Activated T-cell treated with anti-CD3 and anti-CD28 coated beads, Interleukin-2, amount 50 U/mL, for 4 hours (primary cell): Measurements from ENCODE around the gene GSG1. TPM values are rescaled to one million over a fixed set of nuclear protein-coding genes. Genes with fewer than 3 reads are reported as not detected.

ENCODE experiments used
- ATAC-seq, 2 donors: fragments of 200-7000 bp; cut with Tn5 transposase; one replicate each; pipeline ENCODE4 v1.10.0; 2021
- DNase-seq: peaks from one replicate; pipeline ENCODE4 v3.0.0-alpha.2; 2020
- H3K27me3 Mint-ChIP-seq: one replicate; pipeline ENCODE4 v1.8.0; 2021; ENCODE audit warnings: low read depth, mixed read lengths
- H3K36me3 Mint-ChIP-seq: one replicate; pipeline ENCODE4 v1.8.0; 2022; ENCODE audit warnings: mixed read lengths; ENCODE audit not compliant: insufficient read depth
- H3K4me1 Mint-ChIP-seq: one replicate; pipeline ENCODE4 v1.8.0; 2021; ENCODE audit warnings: low read depth, mixed read lengths
- H3K4me3 Mint-ChIP-seq: one replicate; pipeline ENCODE4 v1.8.0; 2021; ENCODE audit warnings: mild to moderate bottlenecking, moderate library complexity, mixed read lengths
- H3K9me3 Mint-ChIP-seq: one replicate; pipeline ENCODE4 v1.8.0; 2021; ENCODE audit warnings: mixed read lengths
- total RNA-seq, 3 donors: library from RNA; stranded (reverse); gene quantifications; one replicate each; pipeline ENCODE4 v1.2.1, GENCODE V29; 2021

Gene GSG1
- total RNA-seq: not detected

GRCh38 chr12:13103391-13104033, at the start of gene GSG1:
GSG1 (minus strand) TSS chr12:13103667; CDS start chr12:13103512, 155 bp downstream.
- H3K4me3 Mint-ChIP-seq: no peak within 1 kb of the TSS

GRCh38 chr12:13153180-13153579, 49.7 kb upstream of the GSG1 start:
- H3K36me3 Mint-ChIP-seq: no peaks in the 10 kb centered on the region
- no peak for ATAC-seq
- peaks cover 2% of the 10 kb centered on the region for H3K27me3 Mint-ChIP-seq

More at GRCh38 chr12:13103391-13104033, at the start of gene GSG1:
- peak; percentile 30 to 35 for ATAC-seq
- no peak for DNase-seq
- Mint-ChIP-seq H3K36me3 (no peaks in the 10 kb centered on the region), H3K9me3 (no peaks in the 10 kb centered on the region), H3K4me1 (peaks cover 43% of the 10 kb centered on the region), H3K27me3 (no peaks in the 10 kb centered on the region)

GRCh38 chr12:13152756-13153155, 49.3 kb upstream of the GSG1 start:
- peaks cover 2% of the 10 kb centered on the region for H3K27me3 Mint-ChIP-seq
- no peak for DNase-seq
- peaks cover 8% of the 10 kb centered on the region for H3K4me1 Mint-ChIP-seq
- ATAC-seq: no peak
- no peaks in the 10 kb centered on the region for H3K36me3 Mint-ChIP-seq
- H3K9me3 Mint-ChIP-seq: no peaks in the 10 kb centered on the region
- no peak overlapping the region for H3K4me3 Mint-ChIP-seq

More at GRCh38 chr12:13153180-13153579, 49.7 kb upstream of the GSG1 start:
- Mint-ChIP-seq H3K9me3 (no peaks in the 10 kb centered on the region), H3K4me3 (no peak overlapping the region), H3K4me1 (peaks cover 8% of the 10 kb centered on the region)
- DNase-seq: no peak

GRCh38 chr12:13152281-13152680, 48.8 kb upstream of the GSG1 start:
- Mint-ChIP-seq H3K36me3 (no peaks in the 10 kb centered on the region), H3K27me3 (peaks cover 2% of the 10 kb centered on the region), H3K4me3 (no peak overlapping the region), H3K9me3 (no peaks in the 10 kb centered on the region), H3K4me1 (peaks cover 8% of the 10 kb centered on the region)
- DNase-seq: no peak
- ATAC-seq: no peak

- no peak for ATAC-seq
- H3K9me3 Mint-ChIP-seq: no peaks in the 10 kb centered on the region
- no peaks in the 10 kb centered on the region for H3K27me3 Mint-ChIP-seq
- H3K4me3 Mint-ChIP-seq: no peak overlapping the region
- DNase-seq: no peak
- H3K4me1 Mint-ChIP-seq: peaks cover 18% of the 10 kb centered on the region
- H3K36me3 Mint-ChIP-seq: no peaks in the 10 kb centered on the region
These were observed 45.9 kb upstream of the GSG1 start for GRCh38 chr12:13149411-13149810.

GRCh38 chr12:13148485-13148847, 45.0 kb upstream of the GSG1 start:
- H3K27me3 Mint-ChIP-seq: no peaks in the 10 kb centered on the region
- no peak overlapping the region for H3K4me3 Mint-ChIP-seq
- DNase-seq (no peak), ATAC-seq (no peak)
- no peaks in the 10 kb centered on the region for H3K36me3 Mint-ChIP-seq
- peaks cover 19% of the 10 kb centered on the region for H3K4me1 Mint-ChIP-seq
- H3K9me3 Mint-ChIP-seq: no peaks in the 10 kb centered on the region

GRCh38 chr12:13147688-13148484, 44.4 kb upstream of the GSG1 start:
- no peaks in the 10 kb centered on the region for H3K9me3 Mint-ChIP-seq
- H3K4me3 Mint-ChIP-seq: no peak overlapping the region
- DNase-seq (no peak), ATAC-seq (no peak)
- H3K36me3 Mint-ChIP-seq: no peaks in the 10 kb centered on the region
- H3K4me1 Mint-ChIP-seq: peaks cover 19% of the 10 kb centered on the region
- H3K27me3 Mint-ChIP-seq: no peaks in the 10 kb centered on the region

GRCh38 chr12:13146336-13146938, 43.0 kb upstream of the GSG1 start:
- Mint-ChIP-seq H3K36me3 (no peaks in the 10 kb centered on the region), H3K9me3 (no peaks in the 10 kb centered on the region), H3K4me1 (peaks cover 19% of the 10 kb centered on the region), H3K27me3 (no peaks in the 10 kb centered on the region), H3K4me3 (no peak overlapping the region)
- DNase-seq (no peak), ATAC-seq (no peak)

- H3K36me3 Mint-ChIP-seq: no peaks in the 10 kb centered on the region
- DNase-seq (no peak), ATAC-seq (peak in 1 of 2 donors; percentile 35)
- peaks cover 19% of the 10 kb centered on the region for H3K4me1 Mint-ChIP-seq
- no peak overlapping the region for H3K4me3 Mint-ChIP-seq
- H3K9me3 Mint-ChIP-seq: no peaks in the 10 kb centered on the region
- H3K27me3 Mint-ChIP-seq: no peaks in the 10 kb centered on the region
These were observed 40.9 kb upstream of the GSG1 start for GRCh38 chr12:13144266-13144828.

GRCh38 chr12:13142747-13143146, 39.3 kb upstream of the GSG1 start:
- DNase-seq: no peak
- Mint-ChIP-seq H3K4me3 (no peak overlapping the region), H3K27me3 (no peaks in the 10 kb centered on the region), H3K4me1 (peaks cover 19% of the 10 kb centered on the region), H3K36me3 (no peaks in the 10 kb centered on the region), H3K9me3 (no peaks in the 10 kb centered on the region)
- ATAC-seq: no peak

GRCh38 chr12:13141686-13142085, 38.2 kb upstream of the GSG1 start:
- no peaks in the 10 kb centered on the region for H3K36me3 Mint-ChIP-seq

GRCh38 chr12:13135371-13136178, 32.1 kb upstream of the GSG1 start:
- Mint-ChIP-seq H3K36me3 (no peaks in the 10 kb centered on the region), H3K9me3 (no peaks in the 10 kb centered on the region), H3K4me3 (no peak overlapping the region), H3K27me3 (peaks cover 2% of the 10 kb centered on the region), H3K4me1 (no peaks in the 10 kb centered on the region)
- ATAC-seq: no peak
- DNase-seq: no peak

More at GRCh38 chr12:13141686-13142085, 38.2 kb upstream of the GSG1 start:
- Mint-ChIP-seq H3K4me1 (peaks cover 19% of the 10 kb centered on the region), H3K9me3 (no peaks in the 10 kb centered on the region), H3K27me3 (no peaks in the 10 kb centered on the region), H3K4me3 (no peak overlapping the region)
- no peak for DNase-seq
- no peak for ATAC-seq

GRCh38 chr12:13133886-13134285, 30.4 kb upstream of the GSG1 start:
- Mint-ChIP-seq H3K27me3 (peaks cover 3% of the 10 kb centered on the region), H3K4me1 (no peaks in the 10 kb centered on the region), H3K4me3 (no peak overlapping the region), H3K9me3 (no peaks in the 10 kb centered on the region), H3K36me3 (no peaks in the 10 kb centered on the region)
- ATAC-seq: no peak
- DNase-seq: no peak

GRCh38 chr12:13130981-13131380, 27.5 kb upstream of the GSG1 start:
- no peaks in the 10 kb centered on the region for H3K4me1 Mint-ChIP-seq
- no peaks in the 10 kb centered on the region for H3K9me3 Mint-ChIP-seq
- H3K4me3 Mint-ChIP-seq: no peak overlapping the region
- no peaks in the 10 kb centered on the region for H3K36me3 Mint-ChIP-seq
- peaks cover 3% of the 10 kb centered on the region for H3K27me3 Mint-ChIP-seq
- ATAC-seq (no peak), DNase-seq (no peak)
